Measurements from ENCODE around the gene SGK1.

Gene SGK1

GRCh38 chr6:134317471-134318131, at the start of gene SGK1:
TSS of gene SGK1 (minus strand) at chr6:134318112. CDS start at chr6:134317460, 652 bp downstream.
- DNase-seq (ENCODE audit: low read depth in 2 of 2, low spot score in 1 of 2): no peak

GRCh38 chr6:134363323-134364039, 45.6 kb upstream of the SGK1 start:
- no peak for DNase-seq (ENCODE audit: low read depth in 2 of 2, low spot score in 1 of 2)

- no peak for DNase-seq (ENCODE audit: low read depth in 2 of 2, low spot score in 1 of 2)
Observed at GRCh38 chr6:134361011-134361410, 43.1 kb upstream of the SGK1 start.

- no peak for DNase-seq (ENCODE audit: low read depth in 2 of 2, low spot score in 1 of 2)
Observed at GRCh38 chr6:134359302-134359701, 41.4 kb upstream of the SGK1 start.

- no peak for DNase-seq (ENCODE audit: low read depth in 2 of 2, low spot score in 1 of 2)
Observed at GRCh38 chr6:134358320-134358719, 40.4 kb upstream of the SGK1 start.

- DNase-seq (ENCODE audit: low read depth in 2 of 2, low spot score in 1 of 2): no peak
Observed at GRCh38 chr6:134357022-134357487, 39.1 kb upstream of the SGK1 start.

- no peak for DNase-seq (ENCODE audit: low read depth in 2 of 2, low spot score in 1 of 2)
Observed at GRCh38 chr6:134356405-134356804, 38.5 kb upstream of the SGK1 start.

- DNase-seq (ENCODE audit: low read depth in 2 of 2, low spot score in 1 of 2): no peak
Observed at GRCh38 chr6:134352786-134353480, 35.0 kb upstream of the SGK1 start.

- DNase-seq (ENCODE audit: low read depth in 2 of 2, low spot score in 1 of 2): no peak
Observed at GRCh38 chr6:134351615-134352474, 33.9 kb upstream of the SGK1 start.

- no peak for DNase-seq (ENCODE audit: low read depth in 2 of 2, low spot score in 1 of 2)
Observed at GRCh38 chr6:134347885-134348805, 30.2 kb upstream of the SGK1 start.

- DNase-seq (ENCODE audit: low read depth in 2 of 2, low spot score in 1 of 2): no peak
Observed at GRCh38 chr6:134346932-134347545, 29.1 kb upstream of the SGK1 start.

- DNase-seq (ENCODE audit: low read depth in 2 of 2, low spot score in 1 of 2): no peak
Observed at GRCh38 chr6:134345789-134346188, 27.9 kb upstream of the SGK1 start.

- DNase-seq (ENCODE audit: low read depth in 2 of 2, low spot score in 1 of 2): no peak
Observed at GRCh38 chr6:134343066-134343465, 25.2 kb upstream of the SGK1 start.

GRCh38 chr6:134341999-134342567, 24.2 kb upstream of the SGK1 start:
- no peak for DNase-seq (ENCODE audit: low read depth in 2 of 2, low spot score in 1 of 2)

GRCh38 chr6:134340179-134340975, 22.5 kb upstream of the SGK1 start:
- no peak for DNase-seq (ENCODE audit: low read depth in 2 of 2, low spot score in 1 of 2)

GRCh38 chr6:134339216-134339615, 21.3 kb upstream of the SGK1 start:
- no peak for DNase-seq (ENCODE audit: low read depth in 2 of 2, low spot score in 1 of 2)

GRCh38 chr6:134331256-134331655, 13.3 kb upstream of the SGK1 start:
- DNase-seq (ENCODE audit: low read depth in 2 of 2, low spot score in 1 of 2): no peak

GRCh38 chr6:134330555-134330954, 12.6 kb upstream of the SGK1 start:
- no peak for DNase-seq (ENCODE audit: low read depth in 2 of 2, low spot score in 1 of 2)

All from stimulated activated CD8-positive, alpha-beta memory T cell treated with anti-CD3 and anti-CD28 coated beads, Interleukin-4, amount 100 ng/mL, for 1 hour (primary cell).